MM.1S (cell line): ENCODE results near the gene MEGF11.

Experiments
- CTCF ChIP-seq: fragments of 300-600 bp; sonication (generic); IDR thresholded peaks from 2 replicates; pipeline ENCODE4 v1.5.1; 2016; ENCODE audit warnings: antibody characterized with exemption, low read length, mixed read lengths
- EZH2 ChIP-seq: fragments of 300-600 bp; sonication (generic); optimal IDR thresholded peaks from 2 replicates; pipeline ENCODE3; 2017; ENCODE audit warnings: low read depth, mild to moderate bottlenecking, antibody characterized with exemption, low read length, mixed read lengths
- EZH2phosphoT487 ChIP-seq: fragments of 300-600 bp; sonication (generic); IDR thresholded peaks from 2 replicates; pipeline ENCODE4 v1.6.1; 2018; ENCODE audit warnings: antibody characterized with exemption, low read length

DNA sequence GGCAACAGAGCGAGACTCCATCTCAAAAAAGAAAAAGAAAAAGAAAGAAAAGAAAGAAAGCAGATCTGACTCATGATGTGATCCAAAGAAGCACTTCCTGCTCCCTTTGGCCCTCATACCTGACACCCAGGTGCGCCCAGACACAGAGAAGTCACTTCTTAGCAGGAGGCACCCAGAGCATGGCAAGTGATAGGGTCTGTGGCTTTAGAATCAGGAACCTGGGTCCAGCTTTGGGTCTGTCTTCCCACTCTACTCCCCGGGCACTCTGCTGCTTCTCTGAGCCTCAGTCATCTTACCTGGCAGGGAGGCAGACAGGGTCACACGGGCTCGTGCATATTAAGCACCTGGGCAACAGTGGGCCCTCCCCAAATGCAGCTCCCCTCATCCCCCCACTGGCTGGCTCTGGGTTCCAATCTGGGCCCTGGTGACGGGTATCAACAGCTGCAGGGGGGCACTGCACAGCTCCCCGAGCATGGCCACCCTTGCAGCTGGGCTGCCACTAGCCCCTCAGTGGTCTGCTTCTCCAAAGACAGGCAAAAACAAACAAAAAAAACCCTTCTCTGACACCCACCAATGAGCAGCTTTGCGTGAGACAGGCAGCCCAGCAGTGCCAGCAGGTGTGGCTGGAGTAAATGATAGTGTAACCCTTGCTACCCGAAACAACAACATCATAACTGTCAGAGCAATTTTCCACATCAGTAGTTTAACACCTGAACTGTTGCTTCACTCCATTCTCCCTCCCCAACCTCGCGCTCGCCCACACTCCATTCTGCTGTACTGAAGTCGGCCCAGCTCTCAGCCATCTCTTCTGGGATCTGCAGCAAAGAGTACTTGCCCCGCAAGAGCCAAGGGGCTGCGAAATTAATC lies 99.8 kb downstream of the MEGF11 start:
- TF ChIP-seq CTCF (no peak), EZH2 (no peak), EZH2phosphoT487 (no peak)
